C4-2B (cell line): ENCODE measurements around the gene ELAPOR1.

Experiments
- H3K27ac ChIP-seq: fragments of 450-650 bp; 2 replicates; pipeline ENCODE4 v1.5.1; 2017
- CTCF ChIP-seq: fragments of 450-650 bp; conservative IDR thresholded peaks from 2 replicates; pipeline ENCODE4 v1.5.1; 2017; ENCODE audit warnings: mild to moderate bottlenecking
- ZFX ChIP-seq: fragments of 450-650 bp; IDR thresholded peaks from 2 replicates; pipeline ENCODE4 v1.6.1; 2017

Gene ELAPOR1

GRCh38 chr1:109104364-109105151 lies 9.4 kb upstream of the ELAPOR1 start:
- no peak overlapping the region for H3K27ac ChIP-seq
- no peak for TF ChIP-seq ZFX
- no peak for TF ChIP-seq CTCF

GRCh38 chr1:109105881-109106280 lies 8.0 kb upstream of the ELAPOR1 start:
- H3K27ac ChIP-seq: no peak overlapping the region

GRCh38 chr1:109107785-109108184 lies 6.1 kb upstream of the ELAPOR1 start:
- no peak overlapping the region for H3K27ac ChIP-seq
- no peak for TF ChIP-seq ZFX
- TF ChIP-seq CTCF: no peak

More at GRCh38 chr1:109105881-109106280, 8.0 kb upstream of the ELAPOR1 start:
- TF ChIP-seq ZFX (no peak), CTCF (no peak)

GRCh38 chr1:109109906-109110305 lies 4.0 kb upstream of the ELAPOR1 start:
- no peak for TF ChIP-seq CTCF
- H3K27ac ChIP-seq: no peak overlapping the region

GRCh38 chr1:109111386-109112055 lies 2.4 kb upstream of the ELAPOR1 start:
- TF ChIP-seq CTCF: no peak
- TF ChIP-seq ZFX: no peak
- H3K27ac ChIP-seq: no peak overlapping the region

- no peak for TF ChIP-seq CTCF
- no peak for TF ChIP-seq ZFX
- no peak overlapping the region for H3K27ac ChIP-seq
Measured at GRCh38 chr1:109112056-109112651, 1.8 kb upstream of the ELAPOR1 start.

- peak; percentile 99 for TF ChIP-seq CTCF
- TF ChIP-seq ZFX: no peak
- H3K27ac ChIP-seq: no peak overlapping the region
Measured at GRCh38 chr1:109112652-109113285, 1.1 kb upstream of the ELAPOR1 start.
